LNCaP clone FGC (cell line): ENCODE measurements around the gene SLC24A4.
A peak's percentile ranks its signal among the peaks of the same experiment; 100 is the strongest.

Source experiments
- DNase-seq: peaks from one replicate; pipeline ENCODE4 v3.0.0-alpha.2; 2011; ENCODE audit warnings: low read depth
- H3K4me3 ChIP-seq: 2 replicates; pipeline ENCODE4 v1.5.1; 2011; ENCODE audit warnings: mild to moderate bottlenecking, low read depth, low read length, control low read depth
- TF ChIP-seq, protein P1 (sequence below): IDR thresholded peaks from 2 replicates; pipeline ENCODE4 v1.5.1; 2012; ENCODE audit warnings: mild to moderate bottlenecking; ENCODE audit not compliant: control insufficient read depth, insufficient read depth; ENCODE audit errors: extremely low read depth

SLC24A4 gene

GRCh38 chr14:92373336-92373735, 50.4 kb downstream of the SLC24A4 start:
- no peak overlapping the region for H3K4me3 ChIP-seq
- TF ChIP-seq, protein P1, sequence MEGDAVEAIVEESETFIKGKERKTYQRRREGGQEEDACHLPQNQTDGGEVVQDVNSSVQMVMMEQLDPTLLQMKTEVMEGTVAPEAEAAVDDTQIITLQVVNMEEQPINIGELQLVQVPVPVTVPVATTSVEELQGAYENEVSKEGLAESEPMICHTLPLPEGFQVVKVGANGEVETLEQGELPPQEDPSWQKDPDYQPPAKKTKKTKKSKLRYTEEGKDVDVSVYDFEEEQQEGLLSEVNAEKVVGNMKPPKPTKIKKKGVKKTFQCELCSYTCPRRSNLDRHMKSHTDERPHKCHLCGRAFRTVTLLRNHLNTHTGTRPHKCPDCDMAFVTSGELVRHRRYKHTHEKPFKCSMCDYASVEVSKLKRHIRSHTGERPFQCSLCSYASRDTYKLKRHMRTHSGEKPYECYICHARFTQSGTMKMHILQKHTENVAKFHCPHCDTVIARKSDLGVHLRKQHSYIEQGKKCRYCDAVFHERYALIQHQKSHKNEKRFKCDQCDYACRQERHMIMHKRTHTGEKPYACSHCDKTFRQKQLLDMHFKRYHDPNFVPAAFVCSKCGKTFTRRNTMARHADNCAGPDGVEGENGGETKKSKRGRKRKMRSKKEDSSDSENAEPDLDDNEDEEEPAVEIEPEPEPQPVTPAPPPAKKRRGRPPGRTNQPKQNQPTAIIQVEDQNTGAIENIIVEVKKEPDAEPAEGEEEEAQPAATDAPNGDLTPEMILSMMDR, result no peak
- no peak for DNase-seq

DNA sequence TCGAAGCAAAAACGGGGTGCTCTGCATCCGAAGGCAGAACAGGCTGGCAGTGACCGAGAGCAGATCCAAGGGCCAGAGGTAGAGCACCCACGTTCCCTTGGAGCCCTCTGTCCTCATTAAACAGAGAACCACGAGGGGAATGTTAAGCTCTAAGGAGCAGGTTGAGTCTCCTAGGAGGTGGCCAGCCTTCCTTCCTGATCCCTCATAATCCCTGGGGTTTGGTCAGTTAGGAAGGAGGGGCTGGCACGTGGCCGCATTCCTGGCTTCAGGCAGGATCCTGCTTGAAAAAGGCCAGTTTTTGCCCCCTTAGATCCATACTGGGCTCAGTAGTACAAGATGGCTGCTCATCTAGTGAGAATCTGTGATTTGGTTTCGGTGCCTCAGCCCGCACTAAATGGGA, 57.2 kb downstream of the SLC24A4 start:
- no peak for DNase-seq
- H3K4me3 ChIP-seq, result no peak overlapping the region
- TF ChIP-seq, protein P1, result no peak

- TF ChIP-seq, protein P1, result no peak
- no peak for DNase-seq
- no peak overlapping the region for H3K4me3 ChIP-seq
Measured at GRCh38 chr14:92380582-92380981, 57.6 kb downstream of the SLC24A4 start.

DNA sequence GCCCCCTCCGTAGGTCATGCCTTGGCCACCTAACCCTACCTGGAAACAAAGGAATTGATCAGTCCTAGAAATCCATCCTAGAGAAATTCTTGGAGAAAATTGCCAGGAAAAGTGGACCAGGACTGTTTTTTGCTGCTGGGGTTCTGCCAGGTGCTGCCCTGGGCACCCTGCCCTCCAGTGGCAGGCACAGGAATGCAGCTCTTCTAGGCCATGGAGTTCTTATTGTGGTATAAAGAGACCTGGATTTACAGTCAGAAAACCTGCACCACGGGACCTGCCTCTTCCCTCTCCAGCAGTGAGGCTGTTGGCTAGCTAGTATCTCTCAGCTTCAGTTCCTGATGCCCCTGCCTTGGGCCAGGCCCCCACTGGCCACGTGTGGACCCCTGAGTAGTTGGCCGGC, 59.7 kb downstream of the SLC24A4 start:
- H3K4me3 ChIP-seq, result no peak overlapping the region
- TF ChIP-seq, protein P1, result peak; percentile 78
- DNase-seq, result peak; percentile 17

- TF ChIP-seq, protein P1, result no peak
- no peak for DNase-seq
- H3K4me3 ChIP-seq, result no peak overlapping the region
Measured at GRCh38 chr14:92383805-92384204, 60.8 kb downstream of the SLC24A4 start.

DNA sequence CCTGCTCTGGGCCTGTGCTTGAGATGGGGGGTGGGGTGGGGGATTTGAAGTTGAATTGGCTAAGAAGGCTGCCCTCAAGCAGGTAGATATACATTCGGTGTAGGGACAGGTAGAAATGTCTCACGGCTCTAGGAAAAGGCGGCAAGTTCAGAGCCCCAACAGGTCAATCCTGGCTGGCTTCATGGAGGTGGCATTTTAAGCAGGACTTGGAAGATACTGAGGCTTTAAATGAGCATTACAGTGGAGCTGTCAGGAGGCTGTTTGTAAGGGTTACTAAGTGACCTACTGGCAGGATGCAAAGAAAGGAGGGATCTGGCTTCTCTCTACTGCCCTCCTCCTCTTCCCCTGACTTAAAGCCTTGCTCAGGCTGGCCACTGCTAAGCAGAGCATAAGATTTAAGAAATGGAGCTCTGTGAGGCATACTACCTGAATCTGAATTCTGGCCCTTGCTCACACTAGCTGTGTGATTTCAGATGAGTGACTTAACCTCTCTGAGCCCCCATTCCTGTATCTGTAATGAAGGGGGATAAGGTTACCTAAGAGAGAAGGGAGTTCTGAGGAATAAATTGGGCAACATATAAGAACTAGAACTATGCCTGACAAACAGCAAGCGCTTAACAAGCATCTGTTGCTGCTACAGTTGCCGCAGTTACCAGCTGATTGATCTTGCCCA, 61.6 kb downstream of the SLC24A4 start:
- no peak overlapping the region for H3K4me3 ChIP-seq
- TF ChIP-seq, protein P1, result no peak
- DNase-seq, result no peak

DNA sequence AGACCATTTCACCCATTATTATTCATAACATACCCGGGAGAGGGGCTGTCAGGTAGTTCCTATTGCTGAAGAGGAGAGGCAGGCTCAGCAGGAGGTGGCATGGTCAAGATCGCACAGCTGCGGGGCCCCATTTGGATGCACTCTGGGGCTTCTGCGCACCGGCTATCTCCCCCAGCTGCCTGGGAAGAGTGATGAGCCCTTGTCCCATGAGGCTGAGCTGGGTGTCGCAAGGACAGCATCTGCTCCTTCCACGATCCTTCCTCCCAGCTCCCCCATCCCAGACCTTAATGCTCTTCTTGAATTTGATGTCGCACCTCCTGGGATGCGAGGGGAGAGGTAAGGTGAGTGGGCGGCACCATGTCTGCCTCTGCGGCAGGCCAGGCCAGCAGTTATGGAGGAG, 62.6 kb downstream of the SLC24A4 start:
- TF ChIP-seq, protein P1, result no peak
- no peak for DNase-seq
- no peak overlapping the region for H3K4me3 ChIP-seq
